CD14-positive monocyte (primary cell): Measurements from ENCODE around the gene RFC2. TPM values are rescaled to one million over a fixed set of nuclear protein-coding genes. Genes with fewer than 3 reads are reported as not detected.

Experiments used
- DNase-seq, 3 donors: peaks; one replicate each; pipeline ENCODE4 v3.0.0-alpha.2; 2011 to 2022
- H2AFZ ChIP-seq: 2 replicates; pipeline ENCODE4 v1.6.0; 2012; ENCODE audit warnings: mild to moderate bottlenecking, low read depth, low read length, inconsistent platforms; ENCODE audit not compliant: insufficient read depth, poor library complexity, severe bottlenecking
- H3K27ac ChIP-seq, 2 donors: 1 replicate in 1 of 2; 2 replicates in 1 of 2; pipeline ENCODE4 v1.5.1; 2012 to 2013; ENCODE audit warnings: low read length in 2 of 2, control low read depth in 1 of 2, inconsistent platforms in 1 of 2, low read depth in 1 of 2, mild to moderate bottlenecking in 1 of 2
- H3K27me3 ChIP-seq, 2 donors: one replicate each; pipeline versions ENCODE4 v1.6.0 to v1.6.1; 2011 to 2013; ENCODE audit warnings: low read length in 2 of 2; ENCODE audit not compliant: control insufficient read depth in 2 of 2, insufficient read depth in 2 of 2
- H3K36me3 ChIP-seq, 2 donors: replicated peaks in 1 of 2; 1 replicate in 1 of 2; 2 replicates in 1 of 2; pipeline versions ENCODE4 v1.5.1 to v1.6.1; 2012 to 2013; ENCODE audit warnings: low read length in 2 of 2, control low read depth in 1 of 2, inconsistent platforms in 1 of 2, mild to moderate bottlenecking in 1 of 2; ENCODE audit not compliant: insufficient read depth in 2 of 2, control insufficient read depth in 1 of 2
- H3K4me1 ChIP-seq, 2 donors: 1 replicate in 1 of 2; 2 replicates in 1 of 2; pipeline versions ENCODE4 v1.5.1 to v1.6.1; 2012 to 2013; ENCODE audit warnings: low read length in 2 of 2, control low read depth in 1 of 2, inconsistent platforms in 1 of 2, mild to moderate bottlenecking in 1 of 2, moderate library complexity in 1 of 2; ENCODE audit not compliant: insufficient read depth in 2 of 2, control insufficient read depth in 1 of 2
- H3K4me2 ChIP-seq: replicated peaks from 2 replicates; pipeline ENCODE3; 2012; ENCODE audit warnings: low read length, moderate library complexity, mild to moderate bottlenecking; ENCODE audit not compliant: poor library complexity, severe bottlenecking; ENCODE audit errors: extremely low read depth
- H3K4me3 ChIP-seq, 3 experiments: fragments of 200-600 bp in 1 of 3; sonication (generic) in 1 of 3; replicated peaks in 1 of 3; 1 replicate in 2 of 3; 2 replicates in 1 of 3; pipeline ENCODE4 v1.5.1; 2011 to 2013; ENCODE audit warnings: low read length in 3 of 3, mild to moderate bottlenecking in 3 of 3, control low read depth in 2 of 3, low read depth in 2 of 3, inconsistent platforms in 1 of 3, moderate library complexity in 1 of 3
- H3K79me2 ChIP-seq: 2 replicates; pipeline ENCODE4 v1.6.0; 2012; ENCODE audit warnings: mild to moderate bottlenecking, control low read depth, inconsistent platforms, low read length, moderate library complexity; ENCODE audit not compliant: insufficient read depth
- H3K9ac ChIP-seq: 2 replicates; pipeline ENCODE4 v1.6.0; 2017; ENCODE audit warnings: low read length, mild to moderate bottlenecking; ENCODE audit not compliant: insufficient read depth, poor library complexity, severe bottlenecking
- H3K9me3 ChIP-seq, 2 donors: replicated peaks in 1 of 2; 1 replicate in 1 of 2; 2 replicates in 1 of 2; pipeline versions ENCODE4 v1.5.1 to v1.6.1; 2012 to 2013; ENCODE audit warnings: low read length in 2 of 2, control low read depth in 1 of 2; ENCODE audit not compliant: control insufficient read depth in 1 of 2, insufficient read depth in 1 of 2
- H4K20me1 ChIP-seq: 2 replicates; pipeline ENCODE4 v1.6.0; 2012; ENCODE audit warnings: mild to moderate bottlenecking, low read length, control low read depth, moderate library complexity; ENCODE audit not compliant: insufficient read depth
- H3K27ac Mint-ChIP-seq, 7 donors: one replicate each; pipeline ENCODE4 v1.8.0; 2020; ENCODE audit warnings: mild to moderate bottlenecking in 7 of 7, mixed read lengths in 7 of 7, moderate library complexity in 6 of 7, inconsistent platforms in 2 of 7
- H3K27me3 Mint-ChIP-seq, 3 donors: one replicate each; pipeline ENCODE4 v1.8.0; 2021 to 2022; ENCODE audit warnings: low read depth in 3 of 3, mild to moderate bottlenecking in 3 of 3, mixed read lengths in 3 of 3, moderate library complexity in 3 of 3, inconsistent platforms in 1 of 3
- H3K36me3 Mint-ChIP-seq, 2 donors: one replicate each; pipeline ENCODE4 v1.8.0; 2020; ENCODE audit warnings: mixed read lengths in 2 of 2, inconsistent platforms in 1 of 2, mild to moderate bottlenecking in 1 of 2
- H3K4me1 Mint-ChIP-seq: one replicate; pipeline ENCODE4 v1.8.0; 2020; ENCODE audit warnings: mild to moderate bottlenecking, mixed read lengths
- H3K4me3 Mint-ChIP-seq, 2 donors: one replicate each; pipeline ENCODE4 v1.8.0; 2020; ENCODE audit warnings: mild to moderate bottlenecking in 2 of 2, mixed read lengths in 2 of 2, moderate library complexity in 1 of 2
- H3K9me3 Mint-ChIP-seq, 7 donors: one replicate each; pipeline ENCODE4 v1.8.0; 2020 to 2022; ENCODE audit warnings: mixed read lengths in 7 of 7, mild to moderate bottlenecking in 6 of 7, moderate library complexity in 6 of 7, inconsistent platforms in 2 of 7
- WGBS: methylation state at CpG from one replicate; pipeline ENCODE4 v1.1.5; 2013; ENCODE audit warnings: missing lambda C conversion rate; ENCODE audit not compliant: insufficient coverage; 5-methylcytosine and 5-hydroxymethylcytosine counted together
- intact Hi-C, 2 donors: fragments of 100-400 bp; cut with micrococcal nuclease; formaldehyde crosslinking; loops; one replicate each; pipeline versions ENCODE4 v1.15.0 to v1.15.1; 2023
- polyA plus RNA-seq, 3 donors: library from polyadenylated mRNA; depleted of rRNA in 1 of 3; unstranded in 2 of 3; stranded (reverse) in 1 of 3; fragments of 300-500 nt in 2 of 3; fragments of >200 nt in 1 of 3; fragmentation: Illumina TruSeq in 2 of 3; gene quantifications; 1 replicate in 2 of 3; 2 replicates in 1 of 3; pipeline ENCODE4 v1.2.3, GENCODE V29; 2012 to 2021
- TF ChIP-seq, protein P1 (sequence below): fragments of 200-600 bp; IDR thresholded peaks from one replicate; pipeline ENCODE4 v1.8.0; 2022; ENCODE audit warnings: antibody characterized with exemption, mild to moderate bottlenecking

RFC2 gene
- polyA plus RNA-seq, 3 donors: 12.8 to 42.1 (median 33.5) TPM

DNA sequence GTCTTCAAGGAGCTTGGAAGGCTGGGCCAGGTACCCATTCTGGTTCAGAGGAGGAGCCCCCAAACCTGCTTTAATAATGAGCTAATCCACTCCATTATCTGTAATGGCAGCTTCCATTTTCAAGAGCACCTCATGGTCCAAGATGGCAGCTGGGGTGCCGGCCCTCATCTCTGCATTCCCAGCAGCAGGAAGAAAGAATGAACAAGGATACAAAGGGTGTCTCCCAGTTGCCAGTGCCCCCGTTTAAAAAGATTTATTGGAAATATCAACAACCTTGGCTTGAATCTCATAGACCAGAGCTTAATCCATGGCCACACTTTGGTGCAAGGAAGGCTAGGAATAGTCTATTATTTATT, 35.9 kb downstream of the RFC2 start:
- no peaks in the 10 kb centered on the region for H3K9me3 ChIP-seq
- no peak overlapping the region for H2AFZ ChIP-seq
- peak overlapping the region; percentile 85 to 94 for H3K27ac ChIP-seq
- H3K9ac ChIP-seq: peak overlapping the region; percentile 52
- intact Hi-C loops: no loop called here
- WGBS: 83% methylated on average over 2 of the region's 2 CpGs
- H3K36me3 ChIP-seq: peaks cover 51 to 68% of the 10 kb centered on the region in 2 donors
- TF ChIP-seq, protein P1, sequence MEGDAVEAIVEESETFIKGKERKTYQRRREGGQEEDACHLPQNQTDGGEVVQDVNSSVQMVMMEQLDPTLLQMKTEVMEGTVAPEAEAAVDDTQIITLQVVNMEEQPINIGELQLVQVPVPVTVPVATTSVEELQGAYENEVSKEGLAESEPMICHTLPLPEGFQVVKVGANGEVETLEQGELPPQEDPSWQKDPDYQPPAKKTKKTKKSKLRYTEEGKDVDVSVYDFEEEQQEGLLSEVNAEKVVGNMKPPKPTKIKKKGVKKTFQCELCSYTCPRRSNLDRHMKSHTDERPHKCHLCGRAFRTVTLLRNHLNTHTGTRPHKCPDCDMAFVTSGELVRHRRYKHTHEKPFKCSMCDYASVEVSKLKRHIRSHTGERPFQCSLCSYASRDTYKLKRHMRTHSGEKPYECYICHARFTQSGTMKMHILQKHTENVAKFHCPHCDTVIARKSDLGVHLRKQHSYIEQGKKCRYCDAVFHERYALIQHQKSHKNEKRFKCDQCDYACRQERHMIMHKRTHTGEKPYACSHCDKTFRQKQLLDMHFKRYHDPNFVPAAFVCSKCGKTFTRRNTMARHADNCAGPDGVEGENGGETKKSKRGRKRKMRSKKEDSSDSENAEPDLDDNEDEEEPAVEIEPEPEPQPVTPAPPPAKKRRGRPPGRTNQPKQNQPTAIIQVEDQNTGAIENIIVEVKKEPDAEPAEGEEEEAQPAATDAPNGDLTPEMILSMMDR: no peak
- peaks cover 67 to 86% of the 10 kb centered on the region in 2 donors for H3K4me1 ChIP-seq
- Mint-ChIP-seq H3K4me3 (peak overlapping the region in 1 of 2 donors; percentile 67), H3K9me3 (no peaks in the 10 kb centered on the region), H3K4me1 (peaks cover 67% of the 10 kb centered on the region), H3K27me3 (no peaks in the 10 kb centered on the region), H3K27ac (peak overlapping the region; percentile 87 to 96 (median 94)), H3K36me3 (peaks cover 40 to 81% of the 10 kb centered on the region in 2 donors)
- peak overlapping the region; percentile 71 for H3K4me2 ChIP-seq
- peak overlapping the region in 1 of 3 experiments; percentile 58 for H3K4me3 ChIP-seq
- peaks cover 67% of the 10 kb centered on the region for H4K20me1 ChIP-seq
- no peak for DNase-seq
- no peaks in the 10 kb centered on the region for H3K27me3 ChIP-seq
- H3K79me2 ChIP-seq: peaks cover 87% of the 10 kb centered on the region

GRCh38 chr7:74217455-74218342, 36.5 kb downstream of the RFC2 start:
- peaks cover 66% of the 10 kb centered on the region for H3K4me1 Mint-ChIP-seq
- DNase-seq: peak; percentile 71 to 87 (median 78)
- H3K9ac ChIP-seq: peak overlapping the region; percentile 52

More at GRCh38 chr7:74217455-74218342, 36.5 kb downstream of the RFC2 start:
- H3K27ac ChIP-seq: peak overlapping the region; percentile 85 to 94
- no peaks in the 10 kb centered on the region for H3K27me3 Mint-ChIP-seq
- H3K4me3 ChIP-seq: peak overlapping the region in 1 of 3 experiments; percentile 58
- H3K27me3 ChIP-seq: no peaks in the 10 kb centered on the region
- H3K36me3 ChIP-seq: peaks cover 45 to 62% of the 10 kb centered on the region in 2 donors
- H3K4me3 Mint-ChIP-seq: peak overlapping the region; percentile 48 to 76
- H3K79me2 ChIP-seq: peaks cover 87% of the 10 kb centered on the region
- no peaks in the 10 kb centered on the region for H3K9me3 Mint-ChIP-seq
- H3K36me3 Mint-ChIP-seq: peaks cover 34 to 79% of the 10 kb centered on the region in 2 donors
- WGBS: 0% methylated on average over 12 of the region's 20 CpGs
- H3K27ac Mint-ChIP-seq: peak overlapping the region; percentile 87 to 96 (median 94)
- TF ChIP-seq, protein P1: no peak
- H2AFZ ChIP-seq: peak overlapping the region; percentile 51
- H3K4me1 ChIP-seq: peaks cover 68 to 85% of the 10 kb centered on the region in 2 donors
- H3K4me2 ChIP-seq: peak overlapping the region; percentile 71
- no peaks in the 10 kb centered on the region for H3K9me3 ChIP-seq
- H4K20me1 ChIP-seq: peaks cover 67% of the 10 kb centered on the region
- intact Hi-C loops: loop anchor here in 1 of 2 donors (2.0 kb wide), 1 partner anchor 13 kb away; no protein-coding TSS in a partner anchor
